ENCODE data around the gene LRRIQ3. TPM values are rescaled to one million over a fixed set of nuclear protein-coding genes. Genes with fewer than 3 reads are reported as not detected.

Gene LRRIQ3
- polyA plus RNA-seq, 4 donors = 0.40 to 5.7 (median 4.4) TPM

GRCh38 chr1:74113333-74113732, 84.6 kb downstream of the LRRIQ3 start:
- DNase-seq (ENCODE audit: low read depth in 4 of 4, low spot score in 3 of 4) = no peak

- DNase-seq (ENCODE audit: low read depth in 4 of 4, low spot score in 3 of 4) = no peak
These were observed 90.6 kb downstream of the LRRIQ3 start for GRCh38 chr1:74107394-74107793.

- no peak for DNase-seq (ENCODE audit: low read depth in 4 of 4, low spot score in 3 of 4)
These were observed 106.6 kb downstream of the LRRIQ3 start for GRCh38 chr1:74091371-74091770.

GRCh38 chr1:74083128-74083527, 114.8 kb downstream of the LRRIQ3 start:
- no peak for DNase-seq (ENCODE audit: low read depth in 4 of 4, low spot score in 3 of 4)

GRCh38 chr1:74065081-74065480, 132.9 kb downstream of the LRRIQ3 start:
- no peak for DNase-seq (ENCODE audit: low read depth in 4 of 4, low spot score in 3 of 4)

DNA sequence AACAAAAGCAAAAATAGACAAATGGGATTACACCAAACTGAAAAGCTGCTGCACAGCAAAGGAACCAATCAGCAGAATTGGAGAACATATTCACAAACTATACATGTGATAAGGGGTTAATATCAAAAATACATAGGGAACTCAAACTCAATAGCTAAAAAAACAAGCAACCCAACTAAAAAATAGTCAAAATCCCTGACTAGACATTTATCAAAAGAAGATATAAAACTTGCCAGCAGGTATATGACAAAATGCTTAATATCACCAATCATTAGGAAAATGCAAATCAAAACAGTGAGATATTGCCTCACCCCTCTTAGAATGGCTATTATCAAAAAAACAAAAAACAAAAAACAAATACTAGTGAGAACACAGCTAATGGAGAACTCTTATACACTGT, 140.3 kb downstream of the LRRIQ3 start:
- no peak for DNase-seq (ENCODE audit: low read depth in 4 of 4, low spot score in 3 of 4)

GRCh38 chr1:74053407-74053806, 144.6 kb downstream of the LRRIQ3 start:
- no peak for DNase-seq (ENCODE audit: low read depth in 4 of 4, low spot score in 3 of 4)

DNA sequence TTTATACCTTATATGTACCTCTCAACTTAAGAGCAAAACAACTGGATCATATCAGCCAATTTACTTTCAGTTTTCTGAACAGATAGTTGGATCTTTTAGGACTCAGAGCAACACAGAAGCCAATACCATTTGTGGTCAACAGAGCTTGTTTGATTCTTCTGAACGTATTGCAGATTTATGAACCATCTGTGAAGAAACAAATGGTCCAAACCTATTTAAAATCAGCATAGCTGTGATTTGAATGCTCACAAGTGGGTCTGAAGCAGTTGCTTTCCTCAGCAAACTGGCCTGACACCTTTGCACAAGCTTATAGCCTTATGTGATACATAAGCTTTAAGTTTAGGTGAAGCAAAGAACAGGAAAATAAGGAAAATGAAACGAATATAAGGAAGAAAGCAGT, 147.6 kb downstream of the LRRIQ3 start:
- no peak for DNase-seq (ENCODE audit: low read depth in 4 of 4, low spot score in 3 of 4)

DNA sequence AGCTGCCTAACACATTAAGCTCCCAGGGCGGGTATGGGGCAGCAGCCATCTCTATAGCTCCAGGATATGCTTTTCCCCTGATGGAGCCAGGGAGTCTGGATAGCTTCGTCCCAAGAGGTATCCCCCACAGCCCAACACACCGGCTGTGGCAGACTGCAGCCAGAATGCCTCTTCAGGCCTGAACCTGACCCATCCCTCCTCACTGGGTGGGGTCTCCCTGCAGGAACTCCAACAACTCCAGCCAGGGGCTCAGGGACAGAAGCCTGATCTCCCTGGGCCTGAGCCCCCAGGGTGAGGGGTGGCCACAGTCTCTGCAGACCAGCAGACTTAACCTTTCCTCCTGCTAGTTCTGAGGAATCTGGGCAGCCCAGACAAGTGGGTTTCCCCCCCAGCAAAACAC, 159.9 kb downstream of the LRRIQ3 start:
- no peak for DNase-seq (ENCODE audit: low read depth in 4 of 4, low spot score in 3 of 4)

DNA sequence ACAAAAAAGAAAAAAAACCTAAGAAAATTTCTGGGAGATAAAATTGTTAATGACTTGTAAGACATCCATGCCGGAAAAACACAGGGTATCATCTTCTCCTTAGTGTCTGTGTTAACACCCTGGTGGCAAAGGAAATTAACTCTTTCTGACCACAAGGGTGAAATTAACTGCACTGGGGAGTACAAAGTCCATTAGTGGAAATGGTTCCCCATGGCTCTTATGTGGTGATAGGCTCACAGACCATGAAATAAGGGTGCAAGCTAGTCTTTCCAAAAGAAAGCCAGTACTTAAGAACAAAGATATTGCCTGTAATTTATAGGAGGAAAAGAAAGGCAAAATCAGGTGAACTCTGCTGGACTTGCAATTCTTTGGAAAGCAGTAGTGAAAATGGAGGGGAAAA, 185.4 kb downstream of the LRRIQ3 start:
- DNase-seq (ENCODE audit: low read depth in 4 of 4, low spot score in 3 of 4) = no peak

- no peak for DNase-seq (ENCODE audit: low read depth in 4 of 4, low spot score in 3 of 4)
These were observed 186.2 kb downstream of the LRRIQ3 start for GRCh38 chr1:74011736-74012135.

DNA sequence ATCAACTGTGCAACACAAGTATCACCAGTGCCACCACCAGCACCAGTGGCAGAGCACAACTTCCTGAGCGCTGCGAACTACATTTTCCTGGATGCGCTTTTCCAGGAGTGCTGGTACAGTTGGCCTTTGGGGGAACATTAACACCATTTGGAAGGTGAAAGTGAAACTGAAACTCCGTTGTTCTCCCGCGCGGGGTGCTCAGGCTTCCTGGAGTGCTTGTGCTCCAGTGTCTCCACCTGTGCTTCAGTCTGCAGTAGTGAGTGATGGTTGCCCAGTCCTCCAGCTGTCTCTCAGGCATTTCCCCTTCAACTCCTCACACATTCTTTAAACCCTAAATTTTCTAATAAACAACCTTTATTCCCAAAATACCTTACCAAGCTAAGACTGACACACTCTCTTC, 187.8 kb downstream of the LRRIQ3 start:
- no peak for DNase-seq (ENCODE audit: low read depth in 4 of 4, low spot score in 3 of 4)

- no peak for DNase-seq (ENCODE audit: low read depth in 4 of 4, low spot score in 3 of 4)
These were observed 192.4 kb downstream of the LRRIQ3 start for GRCh38 chr1:74005533-74005932.

- no peak for DNase-seq (ENCODE audit: low read depth in 4 of 4, low spot score in 3 of 4)
These were observed 194.2 kb downstream of the LRRIQ3 start for GRCh38 chr1:74003806-74004205.

GRCh38 chr1:73998348-73998959, 199.5 kb downstream of the LRRIQ3 start:
- peak in 2 of 4 donors; percentile 11 to 12 for DNase-seq (ENCODE audit: low read depth in 4 of 4, low spot score in 3 of 4)

DNA sequence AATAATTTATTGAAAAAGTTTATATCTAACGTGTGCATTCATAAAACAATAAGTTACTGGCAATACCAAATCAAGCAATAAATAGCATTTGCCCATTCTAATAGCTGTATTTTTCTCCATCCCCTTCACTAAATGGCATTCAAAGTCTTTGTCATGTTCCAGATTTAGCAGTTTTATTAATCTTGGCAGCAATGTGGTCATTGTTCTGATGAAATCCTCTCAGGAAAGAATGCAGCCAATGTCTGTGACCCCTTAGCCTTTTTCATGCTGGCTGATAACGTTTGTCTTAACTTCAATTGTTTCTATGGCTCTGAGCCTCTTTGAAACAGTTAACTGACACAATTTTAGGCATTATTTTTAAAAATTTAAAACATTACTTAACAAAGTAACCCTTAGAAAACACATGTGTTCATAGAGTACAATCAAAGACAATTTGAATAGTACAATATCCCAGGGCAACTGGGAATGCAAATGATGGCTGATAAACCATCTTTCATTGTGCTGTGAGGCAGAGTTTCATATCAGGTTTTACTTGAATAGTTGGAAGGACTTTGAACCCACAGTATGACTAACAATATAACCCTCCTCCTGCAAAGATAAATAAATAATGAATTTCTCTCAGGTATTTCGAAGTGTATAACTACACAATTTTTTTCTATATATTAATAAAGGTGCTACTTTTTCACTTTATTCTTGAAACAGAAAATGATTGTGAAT, 217.5 kb downstream of the LRRIQ3 start:
- no peak for DNase-seq (ENCODE audit: low read depth in 4 of 4, low spot score in 3 of 4)

DNA sequence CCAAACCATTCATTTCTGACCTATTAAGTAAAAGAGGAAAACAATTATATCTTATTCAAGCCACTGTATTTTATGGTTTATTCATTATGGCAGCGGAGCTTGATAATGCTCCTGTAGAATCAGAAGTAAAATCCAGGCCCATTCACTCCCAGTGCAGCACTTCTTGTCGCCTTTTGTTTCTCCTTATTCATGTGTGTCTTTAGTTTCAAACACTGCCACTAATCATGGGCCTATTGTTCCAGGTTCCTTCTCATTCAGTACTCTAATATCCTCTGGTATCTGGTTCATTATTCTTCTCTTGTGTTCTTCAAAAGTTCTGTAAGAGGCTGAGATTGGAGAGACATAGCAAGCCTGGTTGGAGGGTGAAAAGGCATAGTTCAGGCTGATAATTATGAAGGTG, 218.3 kb downstream of the LRRIQ3 start:
- no peak for DNase-seq (ENCODE audit: low read depth in 4 of 4, low spot score in 3 of 4)

- DNase-seq (ENCODE audit: low read depth in 4 of 4, low spot score in 3 of 4) = no peak
These were observed 219.0 kb downstream of the LRRIQ3 start for GRCh38 chr1:73978964-73979363.

Data from left renal pelvis (tissue), 4 donors.